Vagina (tissue), 2 donors: ENCODE data around the gene ACTL10. TPM values are rescaled to one million over a fixed set of nuclear protein-coding genes. Genes with fewer than 3 reads are reported as not detected.
A peak's percentile ranks its signal among the peaks of the same experiment; 100 is the strongest.

ENCODE experiments used
- DNase-seq, 2 donors: peaks; one replicate each; pipeline ENCODE4 v3.0.0-alpha.2; 2017; ENCODE audit errors: extremely low spot score in 2 of 2
- H3K27ac ChIP-seq: fragments of 200-600 bp; sonication (generic); one replicate; pipeline ENCODE4 v1.5.1; 2019
- H3K27me3 ChIP-seq: fragments of 200-600 bp; sonication (generic); one replicate; pipeline ENCODE4 v1.5.1; 2019
- H3K36me3 ChIP-seq, 2 donors: fragments of 200-600 bp; sonication (generic); one replicate each; pipeline ENCODE4 v1.5.1; 2017 to 2019
- H3K4me1 ChIP-seq: fragments of 200-600 bp; sonication (generic); one replicate; pipeline ENCODE4 v1.5.1; 2019
- H3K4me3 ChIP-seq, 2 donors: fragments of 200-600 bp; sonication (generic); 1 replicate in 1 of 2; 2 replicates in 1 of 2; pipeline ENCODE4 v1.5.1; 2016 to 2019
- H3K9me3 ChIP-seq: fragments of 200-600 bp; sonication (generic); one replicate; pipeline ENCODE4 v1.5.1; 2019
- POLR2A ChIP-seq, 2 donors: fragments of 450-650 bp; IDR thresholded peaks; one replicate each; pipeline ENCODE4 v1.6.1; 2017; ENCODE audit warnings: antibody characterized with exemption in 2 of 2, mild to moderate bottlenecking in 2 of 2, moderate library complexity in 2 of 2
- POLR2AphosphoS5 ChIP-seq, 2 donors: sonication (generic); formaldehyde crosslinking; IDR thresholded peaks; one replicate each; pipeline ENCODE4 v1.9.0; 2017; ENCODE audit warnings: antibody characterized with exemption in 2 of 2, mild to moderate bottlenecking in 2 of 2, low read depth in 1 of 2; ENCODE audit not compliant: insufficient read depth in 1 of 2
- intact Hi-C: fragments of 100-400 bp; cut with DNase I; formaldehyde crosslinking; loops from one replicate; pipeline ENCODE4 v1.15.1; 2023
- total RNA-seq: library from RNA; depleted of rRNA; stranded (reverse); fragments of >200 nt; gene quantifications from one replicate; pipeline ENCODE4 v1.2.3, GENCODE V29; 2016
- TF ChIP-seq, protein P1 (sequence below), 3 experiments: fragments of 450-650 bp in 2 of 3; fragments of 200-600 bp in 1 of 3; sonication (generic) in 1 of 3; IDR thresholded peaks; one replicate each; pipeline ENCODE4 v1.5.1; 2017 to 2019; ENCODE audit warnings: antibody characterized with exemption in 3 of 3, mild to moderate bottlenecking in 2 of 3, moderate library complexity in 2 of 3

ACTL10 gene
- total RNA-seq, 1 donor from 2014 or later, result 1.5 TPM

DNA sequence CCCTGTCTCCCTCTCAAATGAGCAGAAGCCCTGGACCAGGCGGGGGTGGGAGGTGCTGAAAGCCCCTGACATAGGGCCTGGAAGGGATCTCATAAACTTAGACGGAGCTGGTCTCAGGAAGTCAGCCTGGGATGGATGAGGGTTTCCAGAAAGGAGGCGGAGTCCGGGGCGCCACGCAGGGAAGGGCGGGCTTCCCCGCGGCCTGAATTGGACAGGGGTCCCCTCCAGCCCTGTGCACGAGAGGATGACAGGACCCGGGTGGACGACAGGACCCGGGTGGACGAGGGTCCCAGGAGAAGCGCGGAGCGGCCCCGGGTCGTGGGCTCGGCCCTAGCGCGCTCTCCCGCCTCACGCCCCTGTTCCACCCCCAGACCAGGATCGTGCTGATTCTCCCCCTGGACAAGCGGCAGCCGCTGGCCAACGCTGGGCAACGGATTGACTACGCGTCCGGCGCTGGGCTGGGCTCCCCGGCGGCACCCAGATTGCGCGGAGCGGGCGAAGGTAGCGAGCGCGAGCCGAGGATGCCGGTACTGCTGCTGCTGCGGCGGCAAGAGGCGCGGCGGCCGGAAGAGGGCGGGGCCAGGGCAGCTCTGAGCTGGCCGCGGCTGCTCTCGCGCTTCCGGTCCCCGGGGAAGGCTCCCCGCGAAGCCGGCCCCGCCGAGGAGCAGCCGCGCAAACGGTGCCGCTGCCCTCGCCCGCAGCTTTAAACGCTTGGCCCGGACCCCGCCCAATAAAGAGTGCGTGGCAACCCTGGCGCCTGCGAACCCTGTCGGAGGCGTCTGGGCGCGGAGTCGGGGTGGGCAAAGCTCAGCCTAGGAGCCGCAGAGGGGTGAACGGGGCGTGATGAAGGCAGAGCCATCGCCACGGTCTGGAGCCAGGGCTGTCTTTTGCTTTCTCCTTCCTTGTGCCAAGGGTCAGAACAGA lies 3.3 kb upstream of the ACTL10 start:
- intact Hi-C loops, result no loop called here
- DNase-seq, result no peak
- TF ChIP-seq POLR2A (IDR thresholded peaks at IDR 0.05) (peak in 1 of 2 donors; percentile 54), POLR2AphosphoS5 (IDR thresholded peaks at IDR 0.05; ENCODE audit: insufficient read depth in 1 of 2, low read depth in 1 of 2) (peak in 1 of 2 donors; percentile 86)
- TF ChIP-seq, protein P1, sequence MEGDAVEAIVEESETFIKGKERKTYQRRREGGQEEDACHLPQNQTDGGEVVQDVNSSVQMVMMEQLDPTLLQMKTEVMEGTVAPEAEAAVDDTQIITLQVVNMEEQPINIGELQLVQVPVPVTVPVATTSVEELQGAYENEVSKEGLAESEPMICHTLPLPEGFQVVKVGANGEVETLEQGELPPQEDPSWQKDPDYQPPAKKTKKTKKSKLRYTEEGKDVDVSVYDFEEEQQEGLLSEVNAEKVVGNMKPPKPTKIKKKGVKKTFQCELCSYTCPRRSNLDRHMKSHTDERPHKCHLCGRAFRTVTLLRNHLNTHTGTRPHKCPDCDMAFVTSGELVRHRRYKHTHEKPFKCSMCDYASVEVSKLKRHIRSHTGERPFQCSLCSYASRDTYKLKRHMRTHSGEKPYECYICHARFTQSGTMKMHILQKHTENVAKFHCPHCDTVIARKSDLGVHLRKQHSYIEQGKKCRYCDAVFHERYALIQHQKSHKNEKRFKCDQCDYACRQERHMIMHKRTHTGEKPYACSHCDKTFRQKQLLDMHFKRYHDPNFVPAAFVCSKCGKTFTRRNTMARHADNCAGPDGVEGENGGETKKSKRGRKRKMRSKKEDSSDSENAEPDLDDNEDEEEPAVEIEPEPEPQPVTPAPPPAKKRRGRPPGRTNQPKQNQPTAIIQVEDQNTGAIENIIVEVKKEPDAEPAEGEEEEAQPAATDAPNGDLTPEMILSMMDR (IDR thresholded peaks at IDR 0.05), result no peak
- peak overlapping the region; percentile 59 to 85 for H3K4me3 ChIP-seq
- peak overlapping the region; percentile 83 for H3K27ac ChIP-seq
- peaks cover 0 to 12% of the 10 kb centered on the region in 2 donors for H3K36me3 ChIP-seq
- peaks cover 40% of the 10 kb centered on the region for H3K4me1 ChIP-seq
- H3K9me3 ChIP-seq, result no peaks in the 10 kb centered on the region
- no peaks in the 10 kb centered on the region for H3K27me3 ChIP-seq

DNA sequence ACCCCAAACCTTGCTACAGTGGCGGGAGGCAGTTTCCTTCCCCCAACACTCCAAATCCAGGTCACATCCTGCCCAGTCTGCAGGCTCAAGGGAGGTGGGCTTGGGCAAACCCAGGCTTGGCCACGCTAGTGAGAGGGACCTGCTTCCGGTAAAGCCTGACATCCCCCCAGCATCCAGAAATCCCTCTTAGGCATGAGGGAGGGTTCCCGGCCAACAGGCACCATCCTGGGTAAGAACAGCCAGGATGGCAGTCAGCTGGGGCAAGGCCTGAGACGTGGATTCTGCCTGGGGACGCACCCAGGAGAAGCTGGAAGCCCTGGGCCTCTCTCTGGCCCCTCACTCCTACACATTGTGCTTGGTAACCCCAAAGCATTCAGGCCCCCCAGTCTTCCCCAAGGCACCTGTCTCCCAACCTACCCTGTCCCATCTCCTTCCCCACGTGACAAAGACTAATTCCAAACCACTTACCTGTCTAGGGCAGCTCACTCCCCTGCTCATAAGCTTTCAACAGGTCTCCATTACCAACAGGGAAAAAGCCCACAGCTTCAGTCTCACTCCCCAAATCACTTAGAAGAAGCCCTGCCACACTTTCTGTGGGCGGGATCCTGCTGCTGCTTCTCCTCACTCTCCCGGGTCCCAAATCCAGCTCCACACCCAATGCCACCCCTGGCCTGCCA lies 2.5 kb upstream of the ACTL10 start:
- peaks cover 0 to 8% of the 10 kb centered on the region in 2 donors for H3K36me3 ChIP-seq
- TF ChIP-seq POLR2A (IDR thresholded peaks at IDR 0.05) (no peak), POLR2AphosphoS5 (IDR thresholded peaks at IDR 0.05; ENCODE audit: insufficient read depth in 1 of 2, low read depth in 1 of 2) (no peak)
- TF ChIP-seq, protein P1 (IDR thresholded peaks at IDR 0.05), result no peak
- no peaks in the 10 kb centered on the region for H3K9me3 ChIP-seq
- intact Hi-C loops, result no loop called here
- peak overlapping the region; percentile 83 for H3K27ac ChIP-seq
- peaks cover 42% of the 10 kb centered on the region for H3K4me1 ChIP-seq
- peak overlapping the region; percentile 59 to 85 for H3K4me3 ChIP-seq
- H3K27me3 ChIP-seq, result no peaks in the 10 kb centered on the region
- DNase-seq, result no peak

DNA sequence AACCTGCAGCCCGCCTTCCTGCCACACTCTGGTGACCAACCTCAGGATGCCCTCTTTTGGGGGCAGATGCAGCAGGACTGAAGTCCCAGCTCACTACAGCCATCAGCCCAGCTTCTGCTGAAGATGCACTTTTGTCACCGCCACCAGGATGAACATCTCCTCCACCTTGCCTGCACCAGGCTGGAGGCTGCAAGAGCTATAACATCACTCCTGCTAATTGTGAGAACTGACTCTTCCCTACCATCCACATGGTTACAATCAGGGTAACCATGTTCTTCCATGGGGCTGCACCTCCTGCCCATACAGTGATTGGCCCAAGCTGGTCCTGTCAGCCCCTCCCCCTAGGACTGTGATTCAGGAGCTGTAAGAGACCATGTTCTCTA lies 2.0 kb upstream of the ACTL10 start:
- intact Hi-C loops, result loop anchor here (5.0 kb wide), 1 partner anchor 207 kb away; no protein-coding TSS in a partner anchor
- no peaks in the 10 kb centered on the region for H3K27me3 ChIP-seq
- no peak overlapping the region for H3K4me3 ChIP-seq
- H3K9me3 ChIP-seq, result no peaks in the 10 kb centered on the region
- no peak for TF ChIP-seq POLR2A (IDR thresholded peaks at IDR 0.05)
- TF ChIP-seq POLR2AphosphoS5 (IDR thresholded peaks at IDR 0.05; ENCODE audit: insufficient read depth in 1 of 2, low read depth in 1 of 2), result no peak
- TF ChIP-seq, protein P1 (IDR thresholded peaks at IDR 0.05), result no peak
- no peak for DNase-seq
- peak overlapping the region; percentile 83 for H3K27ac ChIP-seq
- H3K4me1 ChIP-seq, result peaks cover 42% of the 10 kb centered on the region
- H3K36me3 ChIP-seq, result peaks cover 0 to 3% of the 10 kb centered on the region in 2 donors

DNA sequence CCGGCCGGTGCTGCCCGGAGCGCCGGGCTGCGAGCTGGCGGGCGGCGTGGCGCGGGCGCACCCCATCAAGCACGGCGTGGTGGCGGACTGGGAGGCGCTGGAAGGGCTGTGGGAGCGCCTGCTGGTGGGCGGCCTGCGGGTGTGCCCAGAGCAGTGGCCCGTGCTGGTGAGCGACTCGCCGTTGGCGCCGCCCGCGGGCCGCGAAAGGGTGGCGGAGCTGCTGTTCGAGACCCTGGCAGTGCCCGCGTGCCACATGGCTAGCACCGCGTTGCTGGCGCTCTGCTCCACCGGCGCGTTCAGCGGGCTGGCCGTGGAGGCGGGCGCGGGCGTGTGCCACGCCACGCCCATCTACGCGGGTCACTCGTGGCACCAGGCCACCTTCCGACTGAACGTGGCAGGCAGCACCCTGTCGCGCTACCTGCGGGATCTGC lies 517 bp downstream of the ACTL10 start:
- H3K9me3 ChIP-seq, result no peaks in the 10 kb centered on the region
- H3K36me3 ChIP-seq, result no peaks in the 10 kb centered on the region
- peak overlapping the region; percentile 66 to 68 for H3K4me3 ChIP-seq
- no peaks in the 10 kb centered on the region for H3K27me3 ChIP-seq
- TF ChIP-seq, protein P1 (IDR thresholded peaks at IDR 0.05), result no peak
- DNase-seq, result no peak
- peaks cover 51% of the 10 kb centered on the region for H3K4me1 ChIP-seq
- intact Hi-C loops, result loop anchor here (5.0 kb wide), 1 partner anchor 210 kb away; no protein-coding TSS in a partner anchor
- peak overlapping the region; percentile 91 for H3K27ac ChIP-seq
